H9 (cell line): ENCODE data around the gene POLL. TPM values are rescaled to one million over a fixed set of nuclear protein-coding genes. Genes with fewer than 3 reads are reported as not detected.

Experiments
- DNase-seq: peaks from one replicate; pipeline ENCODE4 v3.0.0-alpha.2; 2017
- H2AFZ ChIP-seq: one replicate; pipeline ENCODE4 v1.6.1; 2013; ENCODE audit warnings: mild to moderate bottlenecking, low read length, control low read depth, moderate library complexity
- H2AK5ac ChIP-seq: 2 replicates; pipeline ENCODE4 v1.6.1; 2013; ENCODE audit warnings: low read length, control low read depth, mixed read lengths; ENCODE audit not compliant: insufficient read length
- H2BK120ac ChIP-seq: one replicate; pipeline ENCODE4 v1.6.1; 2013; ENCODE audit warnings: low read depth, mild to moderate bottlenecking, low read length, control low read depth, inconsistent platforms; ENCODE audit not compliant: poor library complexity, severe bottlenecking
- H2BK12ac ChIP-seq: 2 replicates; pipeline ENCODE4 v1.6.1; 2013; ENCODE audit warnings: low read length, control low read depth, mixed read lengths, low read depth; ENCODE audit not compliant: insufficient read length
- H2BK15ac ChIP-seq: 2 replicates; pipeline ENCODE4 v1.6.1; 2013; ENCODE audit warnings: low read depth, low read length, control low read depth
- H2BK20ac ChIP-seq: one replicate; pipeline ENCODE4 v1.6.1; 2013; ENCODE audit warnings: low read depth, mild to moderate bottlenecking, low read length, control low read depth, inconsistent platforms; ENCODE audit not compliant: poor library complexity, severe bottlenecking
- H2BK5ac ChIP-seq: 2 replicates; pipeline ENCODE4 v1.6.1; 2013; ENCODE audit warnings: low read length, control low read depth, mixed read lengths; ENCODE audit not compliant: insufficient read length
- H3K14ac ChIP-seq: 2 replicates; pipeline ENCODE4 v1.6.1; 2013; ENCODE audit warnings: low read length, control low read depth; ENCODE audit not compliant: insufficient read depth
- H3K18ac ChIP-seq: 2 replicates; pipeline ENCODE4 v1.6.1; 2013; ENCODE audit warnings: low read depth, mild to moderate bottlenecking, mixed read lengths, low read length, control low read depth; ENCODE audit not compliant: insufficient read length
- H3K23ac ChIP-seq: 2 replicates; pipeline ENCODE4 v1.6.1; 2013; ENCODE audit warnings: low read length, control low read depth, mixed read lengths, low read depth; ENCODE audit not compliant: insufficient read length
- H3K23me2 ChIP-seq: 2 replicates; pipeline ENCODE4 v1.6.1; 2013; ENCODE audit warnings: low read depth, mild to moderate bottlenecking, mixed read lengths, low read length, control low read depth; ENCODE audit not compliant: insufficient read length, poor library complexity, severe bottlenecking
- H3K27ac ChIP-seq: 2 replicates; pipeline ENCODE4 v1.5.1; 2013; ENCODE audit warnings: low read length, control low read depth, mixed read lengths, low read depth; ENCODE audit not compliant: insufficient read length
- H3K27me3 ChIP-seq: 2 replicates; pipeline ENCODE4 v1.6.1; 2013; ENCODE audit warnings: low read length, control low read depth, inconsistent platforms; ENCODE audit not compliant: insufficient read depth
- H3K4ac ChIP-seq: 2 replicates; pipeline ENCODE4 v1.6.1; 2013; ENCODE audit warnings: low read depth, mild to moderate bottlenecking, control low read depth, inconsistent platforms, low read length, moderate library complexity
- H3K4me1 ChIP-seq: 2 replicates; pipeline ENCODE4 v1.6.1; 2013; ENCODE audit warnings: low read length, control low read depth, inconsistent platforms; ENCODE audit not compliant: insufficient read depth
- H3K4me2 ChIP-seq: 2 replicates; pipeline ENCODE4 v1.6.1; 2013; ENCODE audit warnings: low read length, control low read depth, mixed read lengths; ENCODE audit not compliant: insufficient read length, insufficient read depth
- H3K56ac ChIP-seq: 2 replicates; pipeline ENCODE4 v1.6.1; 2013; ENCODE audit warnings: low read depth, mild to moderate bottlenecking, mixed read lengths, low read length, control low read depth; ENCODE audit not compliant: insufficient read length
- H3K79me1 ChIP-seq: 2 replicates; pipeline ENCODE4 v1.6.1; 2013; ENCODE audit warnings: low read depth, mild to moderate bottlenecking, moderate library complexity, low read length, control low read depth, inconsistent platforms; ENCODE audit not compliant: insufficient read depth, poor library complexity, severe bottlenecking
- H3K79me2 ChIP-seq: 2 replicates; pipeline ENCODE4 v1.6.1; 2013; ENCODE audit warnings: low read length, control low read depth, inconsistent platforms; ENCODE audit not compliant: insufficient read depth
- H3K9ac ChIP-seq: 2 replicates; pipeline ENCODE4 v1.6.1; 2013; ENCODE audit warnings: low read length, control low read depth, mixed read lengths; ENCODE audit not compliant: insufficient read length; ENCODE audit errors: extremely low read depth
- H3K9me3 ChIP-seq: one replicate; pipeline ENCODE4 v1.6.1; 2013; ENCODE audit warnings: low read depth, low read length, inconsistent platforms; ENCODE audit not compliant: control insufficient read depth
- H3T11ph ChIP-seq: one replicate; pipeline ENCODE4 v1.6.1; 2013; ENCODE audit warnings: mild to moderate bottlenecking, low read length, control low read depth, inconsistent platforms
- H4K20me1 ChIP-seq: one replicate; pipeline ENCODE4 v1.6.1; 2013; ENCODE audit not compliant: control insufficient read depth, insufficient read length, insufficient read depth
- H4K5ac ChIP-seq: 2 replicates; pipeline ENCODE4 v1.6.1; 2013; ENCODE audit warnings: low read depth, mild to moderate bottlenecking, mixed read lengths, low read length, control low read depth; ENCODE audit not compliant: insufficient read length
- H4K8ac ChIP-seq: replicated peaks from 2 replicates; pipeline ENCODE4 v1.6.1; 2013; ENCODE audit warnings: low read length, control low read depth, mixed read lengths, low read depth; ENCODE audit not compliant: insufficient read length
- H4K91ac ChIP-seq: 2 replicates; pipeline ENCODE4 v1.6.1; 2013; ENCODE audit warnings: low read depth, mild to moderate bottlenecking, moderate library complexity, mixed read lengths, low read length, control low read depth; ENCODE audit not compliant: insufficient read length
- H3K27ac Mint-ChIP-seq, 3 experiments: 2 replicates in 2 of 3; 3 replicates in 1 of 3; pipeline ENCODE4 v1.8.0; 2020 to 2021; ENCODE audit warnings: mixed read lengths in 3 of 3, mild to moderate bottlenecking in 1 of 3, moderate library complexity in 1 of 3
- H3K27me3 Mint-ChIP-seq: 2 replicates; pipeline ENCODE4 v1.8.0; 2021; ENCODE audit warnings: low read depth, mild to moderate bottlenecking, moderate library complexity, mixed read lengths
- H3K36me3 Mint-ChIP-seq, 3 experiments: 2 replicates in 2 of 3; 3 replicates in 1 of 3; pipeline ENCODE4 v1.8.0; 2020 to 2021; ENCODE audit warnings: low read depth in 3 of 3, mixed read lengths in 3 of 3; ENCODE audit not compliant: insufficient read depth in 1 of 3
- H3K4me1 Mint-ChIP-seq, 2 experiments: 2 replicates each; pipeline ENCODE4 v1.8.0; 2020; ENCODE audit warnings: mixed read lengths in 2 of 2
- H3K4me3 Mint-ChIP-seq, 2 experiments: 2 replicates in 1 of 2; 3 replicates in 1 of 2; pipeline ENCODE4 v1.8.0; 2020 to 2021; ENCODE audit warnings: mild to moderate bottlenecking in 2 of 2, mixed read lengths in 2 of 2, moderate library complexity in 1 of 2
- H3K9me3 Mint-ChIP-seq, 2 experiments: 2 replicates in 1 of 2; 3 replicates in 1 of 2; pipeline ENCODE4 v1.8.0; 2020; ENCODE audit warnings: mild to moderate bottlenecking in 2 of 2, mixed read lengths in 2 of 2, moderate library complexity in 1 of 2
- CTCF ChIP-seq: fragments of 200-600 bp; sonication (generic); conservative IDR thresholded peaks from 3 replicates; pipeline ENCODE4 v1.8.0; 2021; ENCODE audit warnings: antibody characterized with exemption, mild to moderate bottlenecking
- WGBS: extraction: QIAGEN DNeasy Blood & Tissue Kit; methylation state at CpG from one replicate; pipeline ENCODE4 v1.1.7; 2013; ENCODE audit warnings: missing lambda C conversion rate, low lambda C conversion rate, mixed read lengths; ENCODE audit not compliant: insufficient read length; ENCODE audit errors: extremely low coverage; 5-methylcytosine and 5-hydroxymethylcytosine counted together
- total RNA-seq: library from RNA; stranded (reverse); gene quantifications from 2 replicates; pipeline ENCODE4 v1.2.1, GENCODE V29; 2021

The POLL gene
- total RNA-seq, 1 experiment from 2014 or later: 30.8 TPM

DNA sequence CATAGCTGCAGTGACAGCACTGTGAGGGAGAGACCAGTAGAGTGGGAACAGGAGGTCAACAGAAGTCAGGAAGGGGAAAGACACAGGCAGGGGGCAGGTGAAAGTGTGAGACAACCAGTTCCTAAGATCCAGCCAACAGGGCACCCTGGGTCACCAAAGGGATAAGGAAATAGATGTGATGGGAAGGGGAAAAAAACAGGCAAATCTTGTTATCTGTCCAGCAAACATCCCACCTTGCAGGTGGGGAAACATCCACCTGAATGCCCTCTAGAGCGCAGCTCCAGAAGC, 42.5 kb upstream of the POLL start:
- Histone ChIP-seq H3K4me1 (no peaks in the 10 kb centered on the region), H3K4me2 (no peak overlapping the region), H3K9ac (no peak overlapping the region), H2BK12ac (no peak overlapping the region), H3K9me3 (no peaks in the 10 kb centered on the region), H3K56ac (no peak overlapping the region), H4K91ac (no peak overlapping the region), H3T11ph (no peak overlapping the region), H2BK5ac (no peak overlapping the region), H3K23ac (no peak overlapping the region), H4K20me1 (no peaks in the 10 kb centered on the region), H2AK5ac (no peak overlapping the region), H3K27me3 (no peaks in the 10 kb centered on the region), H3K14ac (no peak overlapping the region), H3K27ac (no peak overlapping the region), H2AFZ (no peak overlapping the region), H2BK15ac (no peak overlapping the region), H3K79me2 (no peaks in the 10 kb centered on the region), H2BK120ac (no peak overlapping the region), H3K23me2 (no peaks in the 10 kb centered on the region), H2BK20ac (no peak overlapping the region), H3K4ac (no peak overlapping the region), H3K18ac (no peak overlapping the region), H4K8ac (no peak overlapping the region), H3K79me1 (no peaks in the 10 kb centered on the region), H4K5ac (no peak overlapping the region)
- Mint-ChIP-seq H3K4me1 (peaks cover 0 to 12% of the 10 kb centered on the region in 2 experiments; a peak in 1 of 4 replicates), H3K27ac (peak overlapping the region in 1 of 3 experiments; percentile 63; a peak in 2 of 7 replicates), H3K27me3 (no peaks in the 10 kb centered on the region), H3K4me3 (no peak overlapping the region), H3K9me3 (peaks cover 3 to 4% of the 10 kb centered on the region in 2 experiments; a peak in 4 of 5 replicates), H3K36me3 (peaks cover 6 to 10% (median 7%) of the 10 kb centered on the region in 3 experiments)
- no CpG with 5 or more reads among the region's 1 CpG for WGBS
- TF ChIP-seq CTCF: no peak
- DNase-seq: no peak
